Muscle of leg (tissue), 11 donors: ENCODE data around the gene CERK. TPM values are rescaled to one million over a fixed set of nuclear protein-coding genes. Genes with fewer than 3 reads are reported as not detected.

Source experiments
- DNase-seq: peaks from one replicate; pipeline ENCODE4 v3.0.0; 2013
- H3K27ac ChIP-seq: one replicate; pipeline ENCODE4 v1.5.1; 2013; ENCODE audit warnings: mild to moderate bottlenecking, low read length, control low read depth
- H3K27me3 ChIP-seq: one replicate; pipeline ENCODE4 v1.6.1; 2013; ENCODE audit warnings: low read length; ENCODE audit not compliant: control insufficient read depth, insufficient read depth
- H3K36me3 ChIP-seq: one replicate; pipeline ENCODE4 v1.6.1; 2013; ENCODE audit warnings: low read length; ENCODE audit not compliant: control insufficient read depth, insufficient read depth
- H3K4me1 ChIP-seq: one replicate; pipeline ENCODE4 v1.6.1; 2013; ENCODE audit warnings: low read length; ENCODE audit not compliant: control insufficient read depth, insufficient read depth
- H3K4me3 ChIP-seq: one replicate; pipeline ENCODE4 v1.5.1; 2013; ENCODE audit warnings: low read length, control low read depth
- H3K9me3 ChIP-seq: replicated peaks from 2 replicates; pipeline ENCODE4 v1.6.1; 2013; ENCODE audit warnings: low read depth, low read length; ENCODE audit not compliant: control insufficient read depth
- WGBS: methylation state at CpG from one replicate; pipeline ENCODE4 v1.1.5; 2013; ENCODE audit warnings: missing lambda C conversion rate; ENCODE audit not compliant: insufficient coverage; 5-methylcytosine and 5-hydroxymethylcytosine counted together
- polyA plus RNA-seq, 8 donors: library from polyadenylated mRNA; unstranded; fragments of 120-200 nt; gene quantifications; one replicate each; pipeline versions ENCODE4 v1.2.1 to v1.2.3, GENCODE V29; 2013; ENCODE audit warnings: inconsistent platforms in 1 of 8, low replicate concordance in 1 of 8; ENCODE audit not compliant: insufficient read length in 8 of 8, insufficient read depth in 1 of 8
- total RNA-seq: library from RNA; stranded (reverse); fragments of 120-200 nt; gene quantifications from one replicate; pipeline ENCODE4 v1.2.4, GENCODE V29; 2013

Gene CERK
- total and polyA plus RNA-seq, 9 donors: 18.5 to 33.0 (median 25.4) TPM

GRCh38 chr22:46707305-46707704, 30.7 kb downstream of the CERK start:
- no peak for DNase-seq
- no peaks in the 10 kb centered on the region for H3K9me3 ChIP-seq
- no peak overlapping the region for H3K27ac ChIP-seq
- WGBS: 95% methylated on average over 11 of the region's 13 CpGs
- no peaks in the 10 kb centered on the region for H3K4me1 ChIP-seq
- H3K4me3 ChIP-seq: no peak overlapping the region
- H3K27me3 ChIP-seq: no peaks in the 10 kb centered on the region
- peaks cover 88% of the 10 kb centered on the region for H3K36me3 ChIP-seq

GRCh38 chr22:46706060-46706459, 32.0 kb downstream of the CERK start:
- no peak overlapping the region for H3K27ac ChIP-seq
- H3K27me3 ChIP-seq: no peaks in the 10 kb centered on the region
- H3K4me1 ChIP-seq: no peaks in the 10 kb centered on the region
- H3K4me3 ChIP-seq: no peak overlapping the region
- H3K9me3 ChIP-seq: no peaks in the 10 kb centered on the region
- peaks cover 84% of the 10 kb centered on the region for H3K36me3 ChIP-seq
- WGBS: 94% methylated on average over 3 of the region's 12 CpGs
- DNase-seq: no peak

- H3K36me3 ChIP-seq: peaks cover 79% of the 10 kb centered on the region
- H3K27me3 ChIP-seq: no peaks in the 10 kb centered on the region
- H3K9me3 ChIP-seq: no peaks in the 10 kb centered on the region
- no peak for DNase-seq
- H3K4me1 ChIP-seq: no peaks in the 10 kb centered on the region
- H3K4me3 ChIP-seq: no peak overlapping the region
- 83% methylated on average over 6 of the region's 6 CpGs for WGBS
- no peak overlapping the region for H3K27ac ChIP-seq
Observed at GRCh38 chr22:46703996-46704370, 34.1 kb downstream of the CERK start.

GRCh38 chr22:46703171-46703995, 34.7 kb downstream of the CERK start:
- no peak for DNase-seq
- H3K27me3 ChIP-seq: no peaks in the 10 kb centered on the region
- 90% methylated on average over 24 of the region's 26 CpGs for WGBS
- H3K4me3 ChIP-seq: no peak overlapping the region
- H3K27ac ChIP-seq: no peak overlapping the region
- H3K9me3 ChIP-seq: no peaks in the 10 kb centered on the region
- H3K36me3 ChIP-seq: peaks cover 76% of the 10 kb centered on the region
- H3K4me1 ChIP-seq: no peaks in the 10 kb centered on the region

GRCh38 chr22:46701262-46701661, 36.8 kb downstream of the CERK start:
- H3K4me3 ChIP-seq: no peak overlapping the region
- H3K27me3 ChIP-seq: no peaks in the 10 kb centered on the region
- H3K27ac ChIP-seq: no peak overlapping the region
- H3K36me3 ChIP-seq: peaks cover 72% of the 10 kb centered on the region
- 94% methylated on average over 33 of the region's 33 CpGs for WGBS
- no peak for DNase-seq
- H3K4me1 ChIP-seq: no peaks in the 10 kb centered on the region
- no peaks in the 10 kb centered on the region for H3K9me3 ChIP-seq

GRCh38 chr22:46699091-46699490, 39.0 kb downstream of the CERK start:
- Histone ChIP-seq H3K27me3 (no peaks in the 10 kb centered on the region), H3K4me3 (no peak overlapping the region), H3K27ac (no peak overlapping the region), H3K9me3 (no peaks in the 10 kb centered on the region), H3K36me3 (peaks cover 79% of the 10 kb centered on the region), H3K4me1 (no peaks in the 10 kb centered on the region)
- WGBS: 91% methylated on average over 10 of the region's 17 CpGs
- no peak for DNase-seq

GRCh38 chr22:46697811-46698515, 40.1 kb downstream of the CERK start:
- H3K4me1 ChIP-seq: no peaks in the 10 kb centered on the region
- WGBS: 93% methylated on average over 19 of the region's 24 CpGs
- H3K36me3 ChIP-seq: peaks cover 76% of the 10 kb centered on the region
- H3K9me3 ChIP-seq: no peaks in the 10 kb centered on the region
- H3K4me3 ChIP-seq: no peak overlapping the region
- no peaks in the 10 kb centered on the region for H3K27me3 ChIP-seq
- no peak for DNase-seq
- H3K27ac ChIP-seq: no peak overlapping the region

GRCh38 chr22:46696614-46697013, 41.4 kb downstream of the CERK start:
- H3K4me1 ChIP-seq: no peaks in the 10 kb centered on the region
- 80% methylated on average over 5 of the region's 10 CpGs for WGBS
- no peak overlapping the region for H3K4me3 ChIP-seq
- peaks cover 73% of the 10 kb centered on the region for H3K36me3 ChIP-seq
- H3K9me3 ChIP-seq: no peaks in the 10 kb centered on the region
- DNase-seq: no peak
- no peaks in the 10 kb centered on the region for H3K27me3 ChIP-seq
- no peak overlapping the region for H3K27ac ChIP-seq

GRCh38 chr22:46696229-46696518, 41.9 kb downstream of the CERK start:
- WGBS: 55% methylated on average over 11 of the region's 11 CpGs
- no peak overlapping the region for H3K4me3 ChIP-seq
- H3K27ac ChIP-seq: no peak overlapping the region
- no peaks in the 10 kb centered on the region for H3K27me3 ChIP-seq
- no peaks in the 10 kb centered on the region for H3K9me3 ChIP-seq
- no peaks in the 10 kb centered on the region for H3K4me1 ChIP-seq
- peaks cover 73% of the 10 kb centered on the region for H3K36me3 ChIP-seq
- DNase-seq: no peak

- WGBS: 77% methylated on average over 20 of the region's 25 CpGs
- no peaks in the 10 kb centered on the region for H3K9me3 ChIP-seq
- no peak overlapping the region for H3K4me3 ChIP-seq
- H3K27me3 ChIP-seq: no peaks in the 10 kb centered on the region
- no peaks in the 10 kb centered on the region for H3K4me1 ChIP-seq
- H3K27ac ChIP-seq: no peak overlapping the region
- DNase-seq: no peak
- H3K36me3 ChIP-seq: peaks cover 73% of the 10 kb centered on the region
Observed at GRCh38 chr22:46695346-46696228, 42.5 kb downstream of the CERK start.
